ENCODE results near the gene HERC2. TPM values are rescaled to one million over a fixed set of nuclear protein-coding genes. Genes with fewer than 3 reads are reported as not detected.
A peak's percentile ranks its signal among the peaks of the same experiment; 100 is the strongest.

HERC2 gene
- total and polyA plus RNA-seq, 8 donors: 7.9 to 437 (median 72.7) TPM

GRCh38 chr15:28273468-28273867 lies 48.5 kb downstream of the HERC2 start:
- peaks cover 26 to 92% (median 79%) of the 10 kb centered on the region in 4 donors for H3K36me3 ChIP-seq
- 53 to 62% (median 58%) methylated on average over 5 of the region's 5 CpGs for WGBS, 5 donors
- no peak for TF ChIP-seq EP300 (IDR thresholded peaks at IDR 0.05)
- TF ChIP-seq CTCF (IDR thresholded peaks at IDR 0.05): no peak
- TF ChIP-seq POLR2A (IDR thresholded peaks at IDR 0.05): no peak
- no peak for TF ChIP-seq POLR2AphosphoS5 (IDR thresholded peaks at IDR 0.05)

GRCh38 chr15:28272587-28272986 lies 49.4 kb downstream of the HERC2 start:
- H3K27ac ChIP-seq: no peak overlapping the region
- TF ChIP-seq POLR2A (IDR thresholded peaks at IDR 0.05) (no peak), EP300 (IDR thresholded peaks at IDR 0.05) (no peak), POLR2AphosphoS5 (IDR thresholded peaks at IDR 0.05) (no peak), CTCF (IDR thresholded peaks at IDR 0.05) (no peak)
- H3K36me3 ChIP-seq: peaks cover 35 to 93% (median 85%) of the 10 kb centered on the region in 4 donors
- 93 to 97% (median 95%) methylated on average over 8 of the region's 8 CpGs for WGBS, 5 donors
- intact Hi-C loops (cut with DNase I; ENCODE audit: low total_unique reads): no loop called here
- no peaks in the 10 kb centered on the region for H3K9me3 ChIP-seq
- no peaks in the 10 kb centered on the region for H3K27me3 ChIP-seq
- DNase-seq: no peak
- H3K4me3 ChIP-seq: no peak overlapping the region
- H3K4me1 ChIP-seq: no peaks in the 10 kb centered on the region

More at GRCh38 chr15:28273468-28273867, 48.5 kb downstream of the HERC2 start:
- no peak overlapping the region for H3K4me3 ChIP-seq
- intact Hi-C loops (cut with DNase I; ENCODE audit: low total_unique reads): no loop called here
- no peaks in the 10 kb centered on the region for H3K27me3 ChIP-seq
- no peak overlapping the region for H3K27ac ChIP-seq
- peak in 1 of 2 donors; percentile 23 for DNase-seq
- no peaks in the 10 kb centered on the region for H3K4me1 ChIP-seq
- H3K9me3 ChIP-seq: no peaks in the 10 kb centered on the region

GRCh38 chr15:28271697-28272260 lies 50.2 kb downstream of the HERC2 start:
- 92 to 96% (median 95%) methylated on average over 15 of the region's 15 CpGs for whole genome bisulfite sequencing, 5 donors
- TF ChIP-seq POLR2A (IDR thresholded peaks at IDR 0.05): no peak
- TF ChIP-seq POLR2AphosphoS5 (IDR thresholded peaks at IDR 0.05): no peak
- no peak for TF ChIP-seq EP300 (IDR thresholded peaks at IDR 0.05)
- Histone ChIP-seq H3K27ac (no peak overlapping the region), H3K4me1 (no peaks in the 10 kb centered on the region), H3K4me3 (no peak overlapping the region), H3K36me3 (peaks cover 38 to 93% (median 86%) of the 10 kb centered on the region in 4 donors), H3K27me3 (no peaks in the 10 kb centered on the region), H3K9me3 (no peaks in the 10 kb centered on the region)
- no peak for DNase-seq
- intact Hi-C loops (cut with DNase I; ENCODE audit: low total_unique reads): no loop called here

- intact Hi-C loops (cut with DNase I; ENCODE audit: low total_unique reads): no loop called here
These were observed 52.9 kb downstream of the HERC2 start for GRCh38 chr15:28269097-28269496.

More at GRCh38 chr15:28269097-28269496, 52.9 kb downstream of the HERC2 start:
- Histone ChIP-seq H3K36me3 (peaks cover 45 to 99% (median 94%) of the 10 kb centered on the region in 4 donors), H3K4me1 (no peaks in the 10 kb centered on the region), H3K4me3 (no peak overlapping the region), H3K9me3 (no peaks in the 10 kb centered on the region), H3K27me3 (no peaks in the 10 kb centered on the region), H3K27ac (no peak overlapping the region)
- TF ChIP-seq EP300 (IDR thresholded peaks at IDR 0.05) (no peak), CTCF (IDR thresholded peaks at IDR 0.05) (no peak), POLR2A (IDR thresholded peaks at IDR 0.05) (no peak), POLR2AphosphoS5 (IDR thresholded peaks at IDR 0.05) (no peak)
- no peak for DNase-seq
- 91 to 93% (median 92%) methylated on average over 8 of the region's 8 CpGs for WGBS, 5 donors

Measured in stomach (tissue), 9 donors.